A549 (cell line): ENCODE measurements around the gene CRYGC. TPM values are rescaled to one million over a fixed set of nuclear protein-coding genes. Genes with fewer than 3 reads are reported as not detected.

Experiments
- ATAC-seq, 2 experiments: fragments of 200-7000 bp in 1 of 2; fragments of >200 bp in 1 of 2; cut with Nextera tagmentation in 1 of 2; cut with Tn5 transposase in 1 of 2; 3 replicates each; pipeline versions ENCODE4 v1.8.0 to v1.9.1; 2018 to 2020; ENCODE audit warnings: mild to moderate bottlenecking in 1 of 2, moderate library complexity in 1 of 2
- CTCF ChIA-PET: fragments of 300-600 bp; sonication (Branson Sonifier 250); formaldehyde crosslinking; extraction: SDS; loops from one replicate; lab custom pipeline; 2021; ENCODE audit warnings: antibody characterized with exemption, inconsistent platforms; lab: Yijun Ruan, JAX
- POLR2A ChIA-PET: fragments of 350-600 bp; formaldehyde crosslinking; extraction: SDS; loops from one replicate; lab custom pipeline; 2021; ENCODE audit warnings: antibody characterized with exemption, inconsistent platforms; lab: Yijun Ruan, JAX
- DNase-seq, 2 experiments: peaks; one replicate each; pipeline versions ENCODE4 v3.0.0 to v3.0.0-alpha.2; 2011 to 2016; ENCODE audit warnings: low read depth in 1 of 2, low spot score in 1 of 2
- FAIRE-seq: peaks from 2 replicates; lab custom pipeline; 2011; peaks lifted over from hg19 to GRCh38; lab: Jason Lieb, UNC
- H3K27ac ChIP-seq, 2 experiments: fragments of >200 bp; sonication (Bioruptor Twin); formaldehyde crosslinking; 3 replicates each; pipeline ENCODE4 v1.5.1; 2016 to 2017
- H3K4me1 ChIP-seq: fragments of >200 bp; sonication (Bioruptor Twin); formaldehyde crosslinking; 3 replicates; pipeline ENCODE4 v1.6.1; 2016
- H3K4me2 ChIP-seq: fragments of >200 bp; sonication (Bioruptor Twin); formaldehyde crosslinking; 3 replicates; pipeline ENCODE4 v1.6.1; 2016
- H3K4me3 ChIP-seq: fragments of >200 bp; sonication (Bioruptor Twin); formaldehyde crosslinking; 3 replicates; pipeline ENCODE4 v1.5.1; 2016
- H3K9me3 ChIP-seq: fragments of >200 bp; sonication (Bioruptor Twin); formaldehyde crosslinking; 3 replicates; pipeline ENCODE4 v1.6.1; 2016
- CBX2 ChIP-seq: fragments of 200-600 bp; sonication (generic); IDR thresholded peaks from 2 replicates; pipeline ENCODE4 v1.6.1; 2016; ENCODE audit warnings: low read depth, mild to moderate bottlenecking, borderline replicate concordance
- CBX8 ChIP-seq: fragments of 200-600 bp; sonication (generic); IDR thresholded peaks from 2 replicates; pipeline ENCODE4 v1.6.1; 2016
- EHF ChIP-seq: fragments of 250-450 bp; sonication (Bioruptor Pico); IDR thresholded peaks from 2 replicates; pipeline ENCODE4 v1.5.0; 2020; ENCODE audit warnings: mild to moderate bottlenecking
- EHMT2 ChIP-seq: fragments of 200-600 bp; sonication (generic); IDR thresholded peaks from 2 replicates; pipeline ENCODE4 v1.6.1; 2016; ENCODE audit warnings: antibody characterized with exemption, low read depth, mild to moderate bottlenecking, moderate library complexity
- ELK1 ChIP-seq: fragments of 150-350 bp; IDR thresholded peaks from 2 replicates; pipeline ENCODE4 v1.6.1; 2014; ENCODE audit warnings: low read depth, mild to moderate bottlenecking, low read length
- FOSB ChIP-seq: fragments of 250-450 bp; sonication (Bioruptor Pico); IDR thresholded peaks from 2 replicates; pipeline ENCODE4 v1.5.0; 2020; ENCODE audit warnings: mild to moderate bottlenecking, moderate library complexity
- FOSL2 ChIP-seq, 2 experiments: fragments of 450-650 bp in 1 of 2; fragments of >200 bp in 1 of 2; sonication (Bioruptor Twin) in 1 of 2; formaldehyde crosslinking; IDR thresholded peaks; 2 replicates each; pipeline versions ENCODE4 v1.5.0 to v1.6.1; 2016 to 2020; ENCODE audit warnings: mild to moderate bottlenecking in 1 of 2, moderate library complexity in 1 of 2
- GATA3 ChIP-seq: IDR thresholded peaks from 2 replicates; pipeline ENCODE4 v1.6.1; 2012; ENCODE audit warnings: borderline replicate concordance
- HEYL ChIP-seq: fragments of 250-450 bp; sonication (Bioruptor Pico); IDR thresholded peaks from 2 replicates; pipeline ENCODE4 v1.8.0; 2021; ENCODE audit warnings: mild to moderate bottlenecking, moderate library complexity
- HOXA7 ChIP-seq: fragments of 250-450 bp; sonication (Bioruptor Pico); IDR thresholded peaks from 2 replicates; pipeline ENCODE4 v1.5.0; 2020; ENCODE audit warnings: mild to moderate bottlenecking, moderate library complexity
- HOXB13 ChIP-seq: fragments of 250-450 bp; sonication (Bioruptor Pico); IDR thresholded peaks from 2 replicates; pipeline ENCODE4 v1.5.0; 2020; ENCODE audit warnings: low read depth, mild to moderate bottlenecking, moderate library complexity
- HOXB5 ChIP-seq: fragments of 250-450 bp; sonication (Bioruptor Pico); IDR thresholded peaks from 2 replicates; pipeline ENCODE4 v1.5.0; 2020; ENCODE audit warnings: mild to moderate bottlenecking, moderate library complexity
- JUN ChIP-seq, 2 experiments: fragments of >200 bp; sonication (Bioruptor Twin); formaldehyde crosslinking; IDR thresholded peaks; 2 replicates in 1 of 2; 3 replicates in 1 of 2; pipeline ENCODE4 v1.6.1; 2016 to 2017
- JUNB ChIP-seq: fragments of >200 bp; sonication (Bioruptor Twin); formaldehyde crosslinking; IDR thresholded peaks from 2 replicates; pipeline ENCODE4 v1.6.1; 2016
- KDM5A ChIP-seq: fragments of 200-600 bp; sonication (generic); IDR thresholded peaks from 2 replicates; pipeline ENCODE4 v1.6.1; 2016; ENCODE audit warnings: antibody characterized with exemption, mild to moderate bottlenecking
- MAFK ChIP-seq: fragments of 450-650 bp; IDR thresholded peaks from 2 replicates; pipeline ENCODE4 v1.6.1; 2014; ENCODE audit not compliant: partially characterized antibody
- MYC ChIP-seq: IDR thresholded peaks from 2 replicates; pipeline ENCODE4 v1.6.1; 2012; ENCODE audit warnings: mild to moderate bottlenecking, inconsistent platforms, low read length, improper control_type of control experiment, borderline replicate concordance
- PHF8 ChIP-seq: fragments of 200-600 bp; sonication (generic); IDR thresholded peaks from 2 replicates; pipeline ENCODE4 v1.6.1; 2016; ENCODE audit warnings: low read depth, mild to moderate bottlenecking, antibody characterized with exemption, moderate library complexity, borderline replicate concordance
- POLR2A ChIP-seq: IDR thresholded peaks from 2 replicates; pipeline ENCODE4 v1.6.1; 2012; ENCODE audit warnings: mild to moderate bottlenecking, low read length
- RAD21 ChIP-seq, 2 experiments: fragments of >200 bp in 1 of 2; sonication (Bioruptor Twin) in 1 of 2; formaldehyde crosslinking in 1 of 2; IDR thresholded peaks in 1 of 2; conservative IDR thresholded peaks in 1 of 2; 2 replicates in 1 of 2; 3 replicates in 1 of 2; pipeline ENCODE4 v1.6.1; 2012 to 2018; ENCODE audit warnings: inconsistent platforms in 1 of 2
- RARB ChIP-seq: fragments of 250-450 bp; sonication (Bioruptor Pico); IDR thresholded peaks from 2 replicates; pipeline ENCODE4 v1.8.0; 2021; ENCODE audit warnings: mild to moderate bottlenecking, moderate library complexity
- RCOR1 ChIP-seq: fragments of 150-350 bp; IDR thresholded peaks from 2 replicates; pipeline ENCODE4 v1.6.1; 2014; ENCODE audit warnings: antibody characterized with exemption, low read length, low read depth
- RFX5 ChIP-seq: fragments of 450-650 bp; IDR thresholded peaks from 2 replicates; pipeline ENCODE4 v1.7.1; 2014; ENCODE audit warnings: antibody characterized with exemption, mild to moderate bottlenecking, moderate library complexity
- SREBF2 ChIP-seq: fragments of 450-650 bp; IDR thresholded peaks from 2 replicates; pipeline ENCODE4 v1.6.1; 2014; ENCODE audit warnings: mild to moderate bottlenecking, moderate library complexity
- TFCP2L1 ChIP-seq: fragments of 250-450 bp; sonication (Bioruptor Pico); IDR thresholded peaks from 2 replicates; pipeline ENCODE4 v1.5.0; 2021; ENCODE audit warnings: mild to moderate bottlenecking
- ZC3H11A ChIP-seq: fragments of 450-650 bp; IDR thresholded peaks from 2 replicates; pipeline ENCODE4 v1.6.1; 2014; ENCODE audit warnings: antibody characterized with exemption, mild to moderate bottlenecking
- ZFP36 ChIP-seq: fragments of 450-650 bp; IDR thresholded peaks from 2 replicates; pipeline ENCODE4 v1.6.1; 2014; ENCODE audit warnings: borderline replicate concordance; ENCODE audit not compliant: partially characterized antibody
- ZNF302 ChIP-seq: fragments of 250-450 bp; sonication (Bioruptor Pico); IDR thresholded peaks from 2 replicates; pipeline ENCODE4 v1.9.0; 2021; ENCODE audit warnings: inconsistent platforms, mild to moderate bottlenecking, moderate library complexity
- WGBS: methylation state at CpG from one replicate; pipeline ENCODE4 v1.1.6; 2017; ENCODE audit errors: missing lambda C conversion rate; 5-methylcytosine and 5-hydroxymethylcytosine counted together
- polyA plus RNA-seq, 4 experiments: library from polyadenylated mRNA; depleted of rRNA in 3 of 4; stranded (reverse); fragments of >200 nt; fragmentation: RNase III in 1 of 4; extraction: RNeasy Plus Mini Kit Qiagen cat#74134 plus additional on column Dnase treatment in 1 of 4; gene quantifications; 2 replicates in 3 of 4; 3 replicates in 1 of 4; pipeline ENCODE4 v1.2.3, GENCODE V29; 2011 to 2017
- TF ChIP-seq, protein P1 (sequence below): fragments of >200 bp; sonication (Bioruptor Twin); formaldehyde crosslinking; IDR thresholded peaks from 3 replicates; pipeline ENCODE4 v1.5.1; 2016
- TF ChIP-seq, protein P2 (sequence below): IDR thresholded peaks from 2 replicates; pipeline ENCODE4 v1.6.1; 2012; ENCODE audit warnings: low read depth, borderline replicate concordance
- TF ChIP-seq, protein P3 (sequence below): IDR thresholded peaks from 2 replicates; pipeline ENCODE4 v1.6.1; 2012

CRYGC gene
- polyA plus RNA-seq, 2 of the 4 experiments (the other 2 are of a cell fraction), result not detected

- POLR2A ChIA-PET, result no interaction called here
- WGBS, result 56% methylated on average over 3 of the region's 3 CpGs
- ATAC-seq, result no peak
These were observed 18.1 kb upstream of the CRYGC start for GRCh38 chr2:208147759-208148158.

GRCh38 chr2:208147008-208147407 is 17.4 kb upstream of the CRYGC start:
- H3K4me3 ChIP-seq, result no peak overlapping the region
- ATAC-seq (no peak), DNase-seq (no peak)
- CTCF ChIA-PET, result no interaction called here
- POLR2A ChIA-PET, result no interaction called here
- H3K4me1 ChIP-seq, result no peaks in the 10 kb centered on the region
- H3K4me2 ChIP-seq, result no peak overlapping the region
- TF ChIP-seq ZC3H11A, result no peak
- no peak for TF ChIP-seq GATA3
- TF ChIP-seq RARB (CRISPR knock-in tag), result no peak
- no peak for TF ChIP-seq KDM5A
- TF ChIP-seq, protein P1, sequence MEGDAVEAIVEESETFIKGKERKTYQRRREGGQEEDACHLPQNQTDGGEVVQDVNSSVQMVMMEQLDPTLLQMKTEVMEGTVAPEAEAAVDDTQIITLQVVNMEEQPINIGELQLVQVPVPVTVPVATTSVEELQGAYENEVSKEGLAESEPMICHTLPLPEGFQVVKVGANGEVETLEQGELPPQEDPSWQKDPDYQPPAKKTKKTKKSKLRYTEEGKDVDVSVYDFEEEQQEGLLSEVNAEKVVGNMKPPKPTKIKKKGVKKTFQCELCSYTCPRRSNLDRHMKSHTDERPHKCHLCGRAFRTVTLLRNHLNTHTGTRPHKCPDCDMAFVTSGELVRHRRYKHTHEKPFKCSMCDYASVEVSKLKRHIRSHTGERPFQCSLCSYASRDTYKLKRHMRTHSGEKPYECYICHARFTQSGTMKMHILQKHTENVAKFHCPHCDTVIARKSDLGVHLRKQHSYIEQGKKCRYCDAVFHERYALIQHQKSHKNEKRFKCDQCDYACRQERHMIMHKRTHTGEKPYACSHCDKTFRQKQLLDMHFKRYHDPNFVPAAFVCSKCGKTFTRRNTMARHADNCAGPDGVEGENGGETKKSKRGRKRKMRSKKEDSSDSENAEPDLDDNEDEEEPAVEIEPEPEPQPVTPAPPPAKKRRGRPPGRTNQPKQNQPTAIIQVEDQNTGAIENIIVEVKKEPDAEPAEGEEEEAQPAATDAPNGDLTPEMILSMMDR, result no peak
- no peak for TF ChIP-seq SREBF2
- no peak for TF ChIP-seq JUN (IDR thresholded peaks at IDR 0.05)
- no peak for TF ChIP-seq HEYL
- TF ChIP-seq POLR2A, result no peak
- no peak for TF ChIP-seq ELK1
- TF ChIP-seq FOSB (CRISPR knock-in tag), result no peak
- TF ChIP-seq, all 56 proteins: peak for 0
- H3K9me3 ChIP-seq, result 0 out of 3 replicates have a peak, but pooled peaks cover 5% of the 10 kb centered on the region
- H3K27ac ChIP-seq, result no peak overlapping the region
- FAIRE-seq, result no peak

More at GRCh38 chr2:208147759-208148158, 18.1 kb upstream of the CRYGC start:
- Histone ChIP-seq H3K9me3 (0 out of 3 replicates have a peak, but pooled peaks cover 5% of the 10 kb centered on the region), H3K27ac (no peak overlapping the region), H3K4me3 (no peak overlapping the region), H3K4me2 (no peak overlapping the region), H3K4me1 (no peaks in the 10 kb centered on the region)
- FAIRE-seq, result no peak
- no peak for DNase-seq
- CTCF ChIA-PET, result interaction anchor here (1.0 kb wide), 1 partner anchor 28 kb away, joined by 4 read pairs; no protein-coding TSS in a partner anchor
- TF ChIP-seq HEYL (no peak), HOXB5 (no peak), MYC (no peak), EHF (CRISPR knock-in tag) (no peak), FOSL2 (IDR thresholded peaks at IDR 0.05) (no peak), FOSL2 (CRISPR knock-in tag; IDR thresholded peaks at IDR 0.05) (no peak), ZFP36 (no peak), JUNB (no peak), EHMT2 (no peak), TFCP2L1 (no peak), MAFK (no peak), PHF8 (no peak), CBX8 (no peak)
- TF ChIP-seq, protein P2, sequence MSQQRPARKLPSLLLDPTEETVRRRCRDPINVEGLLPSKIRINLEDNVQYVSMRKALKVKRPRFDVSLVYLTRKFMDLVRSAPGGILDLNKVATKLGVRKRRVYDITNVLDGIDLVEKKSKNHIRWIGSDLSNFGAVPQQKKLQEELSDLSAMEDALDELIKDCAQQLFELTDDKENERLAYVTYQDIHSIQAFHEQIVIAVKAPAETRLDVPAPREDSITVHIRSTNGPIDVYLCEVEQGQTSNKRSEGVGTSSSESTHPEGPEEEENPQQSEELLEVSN, result no peak

GRCh38 chr2:208146006-208146405 is 16.4 kb upstream of the CRYGC start, which contains the start of gene CRYGB:
TSS of gene CRYGB (minus strand) at chr2:208146158. CDS start at chr2:208146120, 38 bp downstream.
- Histone ChIP-seq H3K27ac (no peak within 1 kb of the TSS), H3K4me3 (no peak within 1 kb of the TSS), H3K4me1 (no peaks in the 10 kb centered on the region), H3K4me2 (no peak within 1 kb of the TSS), H3K9me3 (no peaks in the 10 kb centered on the region)
- CTCF ChIA-PET, result no interaction called here
- ATAC-seq (no peak), FAIRE-seq (no peak), DNase-seq (no peak)
- POLR2A ChIA-PET, result no interaction called here
- 71% methylated on average over 6 of the region's 6 CpGs for WGBS
- TF ChIP-seq EHMT2 (no peak), RFX5 (no peak), HOXB13 (CRISPR knock-in tag) (no peak), RAD21 (conservative IDR thresholded peaks at IDR 0.05 in 1 of 2, IDR thresholded peaks at IDR 0.05 in 1 of 2) (no peak), RARB (CRISPR knock-in tag) (no peak), CBX2 (no peak), ZC3H11A (no peak), ZNF302 (CRISPR knock-in tag) (no peak), ZFP36 (no peak), GATA3 (no peak), RCOR1 (no peak), PHF8 (no peak), JUN (IDR thresholded peaks at IDR 0.05) (no peak), HOXA7 (no peak), EHF (CRISPR knock-in tag) (no peak)
- TF ChIP-seq, protein P3, sequence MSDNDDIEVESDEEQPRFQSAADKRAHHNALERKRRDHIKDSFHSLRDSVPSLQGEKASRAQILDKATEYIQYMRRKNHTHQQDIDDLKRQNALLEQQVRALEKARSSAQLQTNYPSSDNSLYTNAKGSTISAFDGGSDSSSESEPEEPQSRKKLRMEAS, result no peak
